ENCODE measurements around the gene SIGLEC7.

Gene SIGLEC7

DNA sequence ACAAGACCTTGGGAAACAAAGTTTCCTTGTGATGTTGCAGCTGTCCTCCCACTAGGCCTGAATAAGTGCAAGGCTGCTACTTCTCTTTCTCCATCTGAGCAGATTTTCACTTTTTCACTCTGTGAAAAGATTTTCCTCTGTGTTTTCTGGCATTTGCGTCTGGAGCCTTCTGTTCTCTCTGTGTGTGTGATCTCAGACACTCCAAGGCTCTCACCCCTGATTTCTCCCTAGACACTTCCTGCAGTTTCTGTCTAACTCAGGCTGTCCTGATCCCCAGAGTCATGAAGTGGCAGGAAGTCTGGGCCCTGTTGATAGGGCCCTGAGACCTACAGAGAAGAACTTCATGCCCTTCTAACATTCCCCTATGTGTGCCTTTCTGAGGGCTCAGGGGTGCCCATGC is 37.2 kb downstream of the SIGLEC7 start:
- no peak for DNase-seq

GRCh38 chr19:51181377-51181912 is 39.3 kb downstream of the SIGLEC7 start:
- DNase-seq, result no peak

GRCh38 chr19:51181913-51182419 is 39.9 kb downstream of the SIGLEC7 start:
- no peak for DNase-seq

DNA sequence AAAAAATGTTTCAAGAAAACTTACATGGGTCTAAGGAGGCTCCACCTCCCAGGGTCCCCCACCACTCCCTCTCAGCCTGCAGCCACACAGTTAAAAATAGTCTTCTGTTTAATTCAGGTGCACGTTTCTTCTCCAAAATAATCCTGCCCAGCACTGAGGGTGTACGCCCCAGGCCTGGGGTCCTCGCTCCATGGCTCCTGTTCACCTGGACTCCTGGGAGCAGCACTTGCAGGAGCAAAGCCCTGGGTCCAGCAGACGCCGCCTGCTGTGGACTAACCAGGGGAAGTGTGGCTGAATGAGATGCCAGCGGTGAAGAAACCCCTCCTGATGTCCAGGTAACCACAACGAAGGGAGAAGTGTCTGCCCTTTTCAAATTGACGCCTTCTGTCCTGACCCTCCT is 41.5 kb downstream of the SIGLEC7 start:
- DNase-seq, result no peak

- DNase-seq, result no peak
These were observed 43.2 kb downstream of the SIGLEC7 start for GRCh38 chr19:51185069-51185867.

- no peak for DNase-seq
These were observed 43.7 kb downstream of the SIGLEC7 start for GRCh38 chr19:51185868-51186215.

GRCh38 chr19:51186323-51186722 is 44.2 kb downstream of the SIGLEC7 start:
- DNase-seq, result no peak

- no peak for DNase-seq
These were observed 45.5 kb downstream of the SIGLEC7 start for GRCh38 chr19:51187395-51188226.

DNA sequence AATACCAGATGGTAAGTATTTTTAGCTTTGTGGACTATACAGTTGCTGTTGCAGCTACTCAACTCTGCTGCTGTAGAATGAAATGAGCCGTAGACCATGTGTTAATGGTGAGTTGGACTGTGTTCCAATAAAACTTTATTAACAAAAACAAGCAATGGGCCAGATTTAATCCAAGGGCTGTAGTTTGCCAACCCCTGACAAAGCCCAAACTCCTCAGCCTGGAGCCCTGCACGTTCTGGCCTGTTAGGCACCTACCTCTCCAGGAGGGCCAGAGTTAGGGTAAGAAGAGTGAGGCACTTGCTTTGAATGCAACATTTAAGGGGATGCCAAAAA is 46.1 kb downstream of the SIGLEC7 start:
- DNase-seq, result no peak

DNA sequence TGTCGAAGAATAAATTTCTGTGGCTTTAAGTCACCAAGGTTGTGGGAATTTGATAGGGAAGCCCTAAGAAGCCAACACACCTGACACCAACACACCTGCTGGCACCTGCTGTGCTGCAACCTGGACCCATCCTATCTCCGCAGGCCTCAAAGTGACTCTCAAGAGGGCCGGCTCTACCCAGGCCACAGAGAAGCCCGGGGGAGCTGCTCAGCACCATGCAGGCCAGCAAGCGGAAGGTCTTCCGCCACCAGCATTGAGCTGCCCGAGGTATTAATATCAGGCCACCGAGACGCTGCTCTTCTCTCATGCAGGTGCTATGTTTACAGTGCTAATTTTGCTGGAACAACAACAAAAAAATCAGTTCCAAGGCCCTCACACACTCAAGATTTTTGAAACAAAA is 50.6 kb downstream of the SIGLEC7 start:
- DNase-seq, result no peak

DNA sequence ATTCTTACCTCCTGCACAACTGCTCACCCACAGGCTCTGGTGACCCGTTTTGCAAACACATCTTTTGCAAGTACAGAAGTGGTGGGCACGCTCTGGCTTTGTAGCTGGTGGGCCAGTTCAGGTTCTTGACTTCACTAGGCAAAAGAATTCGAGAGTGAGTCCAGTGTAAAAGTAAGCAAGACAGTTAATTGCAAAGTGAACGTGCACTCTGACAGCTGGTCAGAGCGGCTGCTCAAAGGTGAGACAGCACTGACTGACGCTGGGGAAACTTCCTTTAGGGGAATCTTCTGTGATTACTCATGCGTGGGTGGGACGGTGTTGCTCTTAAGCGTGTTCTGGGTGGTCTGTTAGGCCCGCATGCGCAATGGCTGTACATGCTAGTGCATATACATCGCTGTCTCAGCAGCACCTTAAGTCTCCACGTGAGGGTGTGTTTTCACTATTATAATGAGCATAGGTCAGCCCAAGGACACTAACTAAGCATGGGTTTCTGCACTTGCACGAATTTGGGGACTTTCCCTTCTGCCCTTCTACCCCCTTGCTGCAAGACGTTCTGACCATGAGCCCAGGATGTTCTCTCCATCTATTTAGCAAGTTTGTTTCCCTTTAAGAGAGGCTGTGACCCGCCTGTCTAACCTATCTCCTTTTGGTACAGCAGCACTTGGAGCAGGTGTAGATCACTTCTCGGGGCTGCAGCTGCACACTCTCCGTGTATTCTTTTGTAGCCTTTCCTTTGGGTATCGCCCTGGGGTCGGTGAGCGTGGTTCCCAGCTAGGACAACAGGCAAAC is 52.6 kb downstream of the SIGLEC7 start:
- no peak for DNase-seq

DNA sequence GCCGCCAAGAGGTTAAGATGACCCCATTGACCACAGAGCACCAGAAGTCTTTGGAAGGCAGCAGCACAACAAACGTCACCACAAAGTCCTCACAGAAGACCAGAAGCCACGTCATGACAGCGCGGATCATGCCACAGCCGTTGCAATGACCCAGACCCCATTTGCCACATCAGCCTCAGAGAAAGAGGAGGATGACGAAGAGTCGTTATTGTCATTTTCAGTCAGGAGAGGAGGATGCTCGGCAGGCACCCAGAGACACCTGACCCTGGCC is 53.1 kb downstream of the SIGLEC7 start:
- DNase-seq, result no peak

GRCh38 chr19:51195616-51196015 is 53.5 kb downstream of the SIGLEC7 start:
- no peak for DNase-seq

- no peak for DNase-seq
These were observed 54.1 kb downstream of the SIGLEC7 start for GRCh38 chr19:51196181-51196580.

DNA sequence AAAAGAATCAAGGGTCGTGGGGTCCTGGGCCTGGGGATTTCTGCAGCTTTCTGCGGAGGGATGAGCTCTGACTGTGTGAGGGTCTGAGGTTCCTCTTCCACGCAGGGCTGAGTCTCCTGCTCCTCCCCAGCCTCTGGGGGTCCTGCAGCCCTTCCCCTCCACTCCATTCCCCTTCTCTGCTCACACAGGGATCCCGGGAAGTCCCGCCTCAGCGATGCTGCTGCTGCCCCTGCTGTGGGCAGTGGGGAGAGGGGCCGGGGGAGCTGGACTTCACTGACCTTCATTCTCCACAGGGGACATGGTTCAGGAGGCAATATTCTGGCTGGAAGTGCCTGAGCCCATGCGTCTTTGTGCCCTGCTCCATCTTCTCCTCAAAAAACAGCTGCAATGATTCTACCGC is 56.5 kb downstream of the SIGLEC7 start:
- no peak for DNase-seq

DNA sequence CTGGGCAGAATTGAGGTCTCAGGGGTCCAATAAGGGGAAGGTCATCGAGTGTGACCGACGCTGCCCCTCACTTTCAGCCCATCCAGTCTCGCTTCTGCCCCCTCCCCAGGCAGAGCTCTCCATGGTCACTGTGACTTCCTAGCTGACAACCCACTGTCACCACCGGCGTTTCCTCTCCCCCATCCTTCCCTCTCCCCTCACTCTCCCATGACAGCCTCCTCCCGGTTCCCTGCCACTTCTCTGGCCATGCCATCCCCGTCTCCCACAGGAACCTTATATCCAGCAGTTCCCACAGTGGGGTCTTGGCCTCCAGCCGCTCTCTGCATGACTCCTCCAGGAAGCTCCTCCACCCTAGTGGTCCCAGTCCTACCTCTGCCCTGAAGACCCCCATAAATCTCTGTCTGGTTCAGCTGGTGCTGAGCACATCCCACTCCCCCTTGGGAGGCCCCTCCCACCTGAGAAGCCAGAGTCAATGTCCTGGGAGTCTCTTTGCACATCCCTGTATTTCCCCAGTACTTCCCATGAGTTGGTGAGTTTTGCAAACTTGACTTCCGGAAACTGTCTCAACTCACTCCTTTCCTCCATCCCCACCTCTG is 58.1 kb downstream of the SIGLEC7 start:
- DNase-seq, result no peak

DNA sequence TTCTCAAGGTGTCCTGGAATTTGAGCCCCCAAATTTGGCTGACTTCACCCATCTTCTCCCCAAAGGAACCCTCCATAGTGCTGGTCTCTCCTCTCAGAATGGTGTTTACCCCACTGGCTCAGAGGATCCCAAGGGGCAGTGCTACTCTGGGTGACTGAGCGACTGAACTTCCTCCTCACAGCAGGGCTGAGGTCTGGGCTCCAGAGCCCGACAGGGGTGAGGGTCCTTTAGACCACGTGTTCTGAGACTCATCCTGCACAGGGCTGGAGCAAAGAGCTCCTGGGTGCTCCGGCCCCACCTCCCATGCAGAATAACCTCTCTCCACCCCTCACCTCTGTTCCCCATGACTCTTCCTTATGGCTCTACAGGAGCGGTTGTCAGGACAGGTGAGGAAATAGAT is 59.6 kb downstream of the SIGLEC7 start:
- DNase-seq, result no peak
